Activated CD4-positive, alpha-beta T cell treated with anti-CD3 and anti-CD28 coated beads, Interleukin-2, Interleukin-4, amounts not matched to agents 100 ng/mL and 50 ng/mL, durations not matched to agents 16 hours and 8 hours (primary cell): Measurements from ENCODE around the gene CTBS.

Source experiments
- DNase-seq: peaks from one replicate; pipeline ENCODE4 v3.0.0-alpha.2; 2020; ENCODE audit warnings: low spot score

The CTBS gene

GRCh38 chr1:84506002-84506728, 68.1 kb downstream of the CTBS start, which contains the start of the genes GNG5 and SPATA1:
Gene GNG5, minus strand, starts transcription at chr1:84506581. Its CDS starts 490 bp downstream, at chr1:84506091.
Gene SPATA1, plus strand, starts transcription at chr1:84506386. Its CDS starts 9,974 bp downstream, at chr1:84516360.
- DNase-seq, result peak; percentile 97

- DNase-seq, result no peak
These were observed 68.7 kb downstream of the CTBS start for GRCh38 chr1:84505493-84506001.

- DNase-seq, result peak; percentile 25
These were observed 69.4 kb downstream of the CTBS start for GRCh38 chr1:84504580-84505492.

- no peak for DNase-seq
These were observed 71.3 kb downstream of the CTBS start for GRCh38 chr1:84502927-84503326.
